Measurements from ENCODE around the gene TNFRSF14.

Gene TNFRSF14

DNA sequence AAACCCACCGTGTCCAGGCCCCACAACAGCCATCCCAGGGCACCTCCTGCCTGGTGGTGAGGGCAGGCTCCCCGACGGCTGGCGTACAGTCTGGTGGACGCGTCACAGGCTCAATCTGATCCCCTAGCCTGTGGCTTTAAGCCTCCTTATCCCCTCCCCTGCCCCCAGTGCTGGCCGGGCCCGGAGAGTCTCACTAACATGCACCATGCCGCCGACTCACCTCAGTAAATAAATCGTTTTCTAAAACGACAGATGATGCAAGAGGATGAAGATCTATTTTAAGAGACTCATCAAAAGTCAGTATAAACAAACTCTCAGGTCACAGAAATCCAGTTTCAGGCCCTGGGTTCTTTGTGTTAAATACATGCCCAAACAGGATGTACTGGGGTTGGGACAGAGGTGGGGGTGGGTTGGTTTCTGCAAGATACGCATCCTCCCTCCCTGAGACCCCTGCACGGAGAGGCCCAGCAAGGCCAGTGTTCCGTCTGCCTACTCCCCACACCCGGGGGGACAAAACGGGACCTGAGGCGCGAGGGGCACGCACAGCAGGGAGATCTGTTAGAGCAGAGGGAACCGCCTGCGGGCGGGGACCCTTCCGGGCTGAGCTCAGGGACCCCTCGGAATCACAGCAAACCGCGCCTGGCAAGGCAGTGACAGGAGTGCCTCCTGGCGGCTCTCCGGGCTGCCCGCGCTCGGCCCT, 32.8 kb upstream of the TNFRSF14 start:
- no peak for DNase-seq (ENCODE audit: low read depth, low spot score)

DNA sequence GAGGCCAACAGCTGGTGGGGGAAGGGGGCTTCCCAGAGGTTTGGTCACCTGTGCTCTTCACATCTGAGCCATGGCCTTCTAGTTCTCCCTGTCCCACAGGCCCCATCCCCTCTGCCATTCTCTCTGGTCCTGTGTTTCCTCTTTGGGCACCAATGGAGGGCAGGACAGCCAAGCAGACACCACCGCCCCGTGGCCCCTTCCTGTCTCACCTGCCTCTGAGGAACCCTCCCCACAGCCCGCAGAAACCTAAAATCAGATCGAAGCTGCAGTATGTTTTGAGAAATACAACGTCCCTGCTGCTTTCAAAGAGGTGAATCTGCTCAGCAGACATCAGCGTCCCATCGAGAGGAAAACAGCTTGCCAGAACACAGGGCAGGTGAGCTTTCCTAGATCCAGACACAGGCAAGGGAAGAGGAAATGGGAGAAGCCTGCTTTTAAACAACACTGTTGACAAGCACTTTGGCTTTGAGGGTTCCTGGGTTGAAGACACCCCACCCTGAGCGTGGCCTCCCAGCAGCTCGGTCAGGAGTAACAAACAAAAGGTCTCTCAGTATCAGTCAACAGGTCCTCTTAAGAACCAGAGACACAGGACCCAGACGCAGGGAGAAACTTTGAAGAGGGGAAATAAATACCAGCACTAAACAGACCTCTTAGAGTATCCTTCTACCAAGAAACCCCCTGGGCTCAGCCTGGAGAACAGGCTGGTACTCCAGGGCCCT, 32.1 kb upstream of the TNFRSF14 start:
- DNase-seq (ENCODE audit: low read depth, low spot score) = no peak

DNA sequence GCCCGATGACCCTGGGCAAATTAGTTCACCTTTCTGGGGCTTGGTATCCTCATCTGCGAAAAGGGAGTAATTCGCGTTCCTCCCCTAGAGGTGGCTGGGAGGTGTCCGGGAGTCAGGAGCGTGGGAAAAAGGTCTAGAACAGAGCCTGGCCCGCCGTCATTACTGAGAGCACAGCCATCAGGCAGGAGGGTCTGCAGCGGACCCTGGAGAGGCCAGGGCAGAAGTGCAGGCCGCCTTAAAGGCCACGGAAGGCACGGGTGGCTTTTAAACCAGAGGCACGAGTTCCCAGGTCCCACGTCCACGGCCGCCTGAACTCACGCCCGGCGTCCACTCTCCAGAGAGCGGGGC, 30.6 kb upstream of the TNFRSF14 start:
- no peak for DNase-seq (ENCODE audit: low read depth, low spot score)

DNA sequence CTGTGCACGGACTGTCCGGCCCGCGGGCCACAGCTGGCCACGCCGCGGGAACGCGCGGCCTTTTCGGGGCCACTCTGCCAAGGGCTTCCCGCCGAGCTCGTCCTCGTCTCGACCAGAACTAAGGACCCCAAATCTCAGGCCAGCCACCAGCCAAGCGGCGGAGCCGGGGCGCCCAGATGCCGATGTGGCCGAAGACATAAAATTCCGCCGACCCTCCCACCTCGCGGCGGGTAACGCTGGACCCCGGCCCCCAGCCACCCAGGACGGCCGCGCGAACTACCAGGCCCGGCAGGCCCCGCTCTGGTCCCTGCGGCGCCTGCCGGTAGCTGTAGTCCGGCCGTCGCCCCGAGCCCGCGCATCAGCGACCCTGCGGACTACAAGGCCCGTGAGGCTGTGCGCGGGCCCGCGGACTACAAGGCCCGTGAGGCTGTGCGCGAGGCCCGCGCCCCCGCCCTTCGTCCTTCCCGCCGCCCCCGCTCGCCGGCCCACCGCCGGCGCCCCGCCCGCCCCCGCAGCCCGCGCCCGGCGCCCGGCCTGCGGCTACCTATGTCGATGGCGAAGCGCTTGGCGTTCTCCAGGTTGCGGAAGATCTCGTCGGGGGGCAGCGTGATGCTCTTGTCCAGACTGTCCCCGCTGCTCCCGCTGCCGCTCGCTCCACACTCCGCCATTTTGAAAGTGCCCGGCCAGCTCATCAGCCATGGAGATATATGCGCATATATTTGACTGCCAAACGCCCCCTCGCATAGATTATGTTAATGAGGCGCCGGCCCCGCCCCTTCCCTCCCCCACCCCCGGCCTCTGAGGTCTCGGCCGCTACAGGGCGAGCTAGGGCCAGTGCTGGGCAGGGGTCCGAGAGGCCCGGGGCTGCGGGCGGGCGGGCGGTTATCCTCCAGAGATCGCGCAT, 30.0 kb upstream of the TNFRSF14 start, which contains the start of gene PANK4:
Gene PANK4 (minus strand): TSS at position 677 of the 904 bp plus-strand sequence. CDS start 9 bp downstream, at position 668.
- DNase-seq (ENCODE audit: low read depth, low spot score) = peak; percentile 70

DNA sequence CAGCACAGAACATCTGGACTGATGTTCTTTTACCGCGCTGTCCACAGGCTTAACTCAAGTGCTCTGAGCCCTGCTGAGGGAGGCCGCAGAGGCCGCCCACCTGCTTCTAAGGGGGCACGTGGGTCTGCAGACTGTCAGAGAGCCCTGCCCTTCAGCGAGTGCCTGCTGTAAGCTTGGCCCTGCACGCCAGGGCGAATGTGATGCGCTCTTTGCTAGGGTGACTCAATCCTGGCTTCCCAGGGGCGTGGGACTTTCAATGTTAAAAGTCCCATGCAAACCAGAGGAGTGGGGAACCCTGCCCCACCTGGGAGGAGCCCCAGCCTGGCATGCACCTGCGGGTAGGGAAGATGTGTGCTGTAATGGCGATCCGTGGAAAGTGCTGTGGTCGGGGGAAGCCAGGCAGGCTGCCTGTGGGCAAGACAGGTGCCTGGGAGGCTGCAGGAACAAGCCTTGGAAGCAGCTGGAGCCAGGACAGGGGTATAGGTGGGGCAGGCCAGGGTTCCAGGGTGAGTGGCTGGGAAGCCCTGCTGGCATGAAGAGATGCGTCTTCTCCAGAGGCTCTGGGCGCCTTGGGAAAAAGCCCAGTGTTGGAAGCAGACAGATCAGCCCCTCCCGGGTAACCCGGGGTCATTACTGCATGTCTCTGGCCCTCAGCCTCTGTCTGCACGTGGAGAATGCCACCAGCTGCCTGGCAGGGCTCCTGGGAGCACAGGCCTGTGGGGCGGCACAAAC, 29.2 kb upstream of the TNFRSF14 start:
- no peak for DNase-seq (ENCODE audit: low read depth, low spot score)

- DNase-seq (ENCODE audit: low read depth, low spot score) = no peak
These were observed 28.7 kb upstream of the TNFRSF14 start for GRCh38 chr1:2527556-2527860.

DNA sequence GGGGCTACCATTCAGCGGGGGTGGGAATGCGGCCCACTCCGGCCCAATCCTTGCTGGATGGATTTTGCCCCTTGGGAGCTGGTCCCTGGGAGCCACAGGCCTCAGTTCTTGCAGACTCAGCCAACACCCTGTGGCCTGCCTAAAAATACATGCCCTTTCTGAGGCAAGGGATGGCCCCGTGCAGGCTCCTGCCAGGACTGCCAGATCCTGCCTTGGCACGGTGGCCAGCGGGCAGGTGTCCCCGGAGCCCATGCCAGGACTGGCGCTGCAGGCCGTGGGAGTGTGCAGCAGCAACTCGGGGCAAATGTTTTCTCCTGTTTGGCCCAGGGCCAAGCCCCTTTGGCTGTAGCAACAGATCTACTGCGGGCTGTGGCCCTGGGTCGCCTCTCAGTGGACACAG, 28.2 kb upstream of the TNFRSF14 start:
- DNase-seq (ENCODE audit: low read depth, low spot score) = no peak

DNA sequence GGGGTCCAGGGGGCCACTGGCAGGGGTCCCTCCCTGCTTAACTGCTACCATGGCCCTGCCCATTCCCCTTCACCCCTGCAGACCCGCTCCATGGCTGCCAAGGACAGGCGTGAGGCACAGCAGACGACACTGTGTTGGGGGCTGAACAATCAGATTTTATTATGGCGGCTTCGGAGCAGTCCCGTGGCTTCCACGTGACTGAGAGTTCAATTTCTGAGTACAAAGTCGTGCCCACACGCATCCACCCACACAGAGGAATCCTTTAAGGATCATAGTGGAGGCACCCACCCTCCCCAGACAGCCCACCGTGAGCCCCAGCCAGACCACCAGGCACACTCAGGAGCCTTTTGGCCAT, 27.6 kb upstream of the TNFRSF14 start:
- DNase-seq (ENCODE audit: low read depth, low spot score) = no peak

DNA sequence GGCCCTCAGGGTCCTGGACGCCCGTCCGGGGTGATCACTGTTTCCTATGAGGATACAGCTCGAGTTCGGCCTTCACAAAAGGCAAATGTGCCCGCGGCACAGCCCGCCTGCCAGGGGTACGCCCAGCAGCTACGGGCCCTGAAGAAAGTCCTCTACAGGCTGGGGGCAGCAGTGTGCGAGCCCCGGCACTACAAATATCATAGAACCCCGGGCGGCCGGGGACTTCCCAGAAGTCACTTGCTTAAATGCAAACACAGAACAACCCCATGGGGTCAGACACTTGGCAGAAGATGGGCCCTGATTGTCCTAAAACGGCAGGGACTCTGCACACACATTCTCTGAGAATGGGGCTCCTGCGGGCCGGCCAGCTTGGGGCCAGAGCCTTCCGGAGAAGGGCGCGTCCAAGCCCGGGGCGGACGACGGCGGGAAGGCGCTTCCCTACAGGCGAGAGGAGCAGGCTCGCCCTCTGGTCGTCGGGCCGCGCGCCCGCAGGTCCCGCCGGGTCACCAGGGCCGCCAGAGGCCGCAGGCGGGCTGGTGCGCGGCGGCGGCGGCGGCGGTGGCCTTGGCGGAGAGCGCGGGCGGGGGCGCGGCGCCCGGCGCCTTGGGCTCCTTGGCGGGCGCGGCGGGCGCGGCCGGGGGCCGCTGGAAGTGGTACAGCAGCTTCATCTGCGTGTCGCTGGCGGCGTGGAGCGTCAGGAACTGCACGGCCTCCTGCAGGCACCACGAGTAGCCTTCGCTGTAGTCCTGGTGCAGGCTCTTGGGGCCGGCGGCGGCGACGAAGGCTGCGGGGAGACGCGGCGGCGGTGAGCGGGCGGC, 27.0 kb upstream of the TNFRSF14 start:
- no peak for DNase-seq (ENCODE audit: low read depth, low spot score)

GRCh38 chr1:2529784-2530512, 26.2 kb upstream of the TNFRSF14 start, which contains the start of gene HES5:
HES5 (minus strand) TSS chr1:2530263; CDS start chr1:2530164, 99 bp downstream.
- DNase-seq (ENCODE audit: low read depth, low spot score) = no peak

DNA sequence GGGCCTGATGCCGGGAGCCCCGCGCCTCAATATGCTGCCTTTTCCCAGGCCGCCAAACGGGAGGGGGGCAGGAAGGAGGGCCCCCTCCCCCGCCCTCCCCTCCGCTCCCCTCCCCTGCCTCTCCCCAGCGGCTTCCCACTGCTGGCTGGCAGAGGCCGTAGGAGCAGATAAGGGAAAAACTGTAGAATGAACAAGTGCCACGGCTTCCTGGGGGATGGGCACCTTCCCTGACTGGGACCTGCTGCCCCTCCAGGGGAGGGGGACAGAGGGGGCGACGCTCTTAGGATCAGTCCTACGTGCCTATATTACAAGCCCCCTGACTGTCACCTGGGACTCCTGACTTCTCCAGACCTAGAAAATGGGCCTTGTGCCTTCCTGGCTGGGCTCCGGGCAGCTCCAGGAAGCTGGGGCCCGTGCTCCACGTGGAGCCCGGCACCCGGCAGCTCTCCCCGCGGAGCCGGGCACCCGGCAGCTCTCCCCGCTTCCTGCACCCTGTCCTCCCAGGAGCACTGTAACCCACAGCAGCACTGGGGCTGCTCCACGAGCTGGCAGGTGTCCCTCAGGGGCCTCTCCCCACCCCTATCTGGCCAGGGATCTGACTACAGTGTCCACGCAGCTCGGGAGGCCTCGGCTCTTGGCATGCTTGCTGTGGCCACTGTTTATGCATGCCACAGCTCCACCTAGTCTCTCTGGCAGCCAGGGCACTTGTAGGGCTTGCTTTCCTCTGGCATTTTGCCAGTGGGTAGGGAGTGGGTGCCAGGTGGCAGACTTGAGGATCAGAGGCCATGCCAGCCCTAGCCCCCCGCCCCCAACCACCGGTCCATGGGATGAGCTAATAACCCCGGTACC, 25.4 kb upstream of the TNFRSF14 start:
- no peak for DNase-seq (ENCODE audit: low read depth, low spot score)

DNA sequence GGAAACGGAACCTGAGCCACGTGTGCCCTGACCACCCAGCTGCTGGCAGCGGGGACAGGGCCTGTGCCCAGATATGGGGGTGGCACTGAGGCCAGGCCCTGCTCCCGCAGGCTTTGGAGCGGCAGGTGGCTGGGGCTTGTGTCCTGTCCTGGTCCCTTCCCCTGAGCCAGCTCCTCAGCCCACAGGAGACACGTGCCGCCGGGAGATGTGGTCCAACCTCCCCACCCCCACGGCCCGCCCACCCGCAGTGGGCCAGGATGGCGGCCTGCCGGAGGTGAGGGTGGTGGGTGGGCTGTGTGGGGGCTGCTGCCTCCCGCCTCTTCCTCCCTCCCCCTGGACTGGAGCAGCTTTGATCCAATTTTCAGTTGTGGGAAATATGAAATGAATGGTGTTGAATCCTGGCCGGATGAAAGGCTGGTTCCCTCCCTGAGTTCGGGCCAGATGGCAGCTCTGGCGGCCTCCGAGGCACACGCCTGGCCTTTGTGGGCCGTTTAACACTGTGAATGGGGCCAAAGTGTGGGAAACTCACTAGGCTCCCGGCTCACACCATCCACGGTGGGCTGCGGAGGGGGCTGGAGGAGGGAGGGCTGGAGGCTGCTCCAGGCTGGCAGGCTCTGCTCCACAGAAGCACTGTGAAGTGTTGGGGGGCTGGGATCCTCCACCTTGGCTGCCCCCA, 23.5 kb upstream of the TNFRSF14 start:
- no peak for DNase-seq (ENCODE audit: low read depth, low spot score)

DNA sequence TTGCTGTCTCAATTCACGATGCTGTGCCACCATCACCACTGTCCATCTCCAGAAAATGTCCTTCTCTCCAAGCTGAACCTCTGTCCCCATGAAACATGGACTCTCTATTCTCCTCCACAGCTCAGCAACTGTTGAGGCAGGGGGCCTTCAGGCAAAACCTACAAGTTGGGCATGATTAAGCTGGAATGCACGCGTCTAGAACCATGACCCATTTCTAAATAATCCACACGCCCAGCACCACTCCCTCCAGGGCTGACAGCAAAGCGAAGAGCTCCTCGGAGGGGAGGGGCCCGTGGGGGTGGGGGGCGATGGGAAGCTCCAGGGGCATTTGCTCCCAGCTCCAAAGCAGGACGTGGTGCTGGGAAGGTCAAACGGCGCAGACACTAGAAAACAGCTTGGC, 22.8 kb upstream of the TNFRSF14 start:
- DNase-seq (ENCODE audit: low read depth, low spot score) = no peak

GRCh38 chr1:2534315-2534686, 21.9 kb upstream of the TNFRSF14 start:
- no peak for DNase-seq (ENCODE audit: low read depth, low spot score)

DNA sequence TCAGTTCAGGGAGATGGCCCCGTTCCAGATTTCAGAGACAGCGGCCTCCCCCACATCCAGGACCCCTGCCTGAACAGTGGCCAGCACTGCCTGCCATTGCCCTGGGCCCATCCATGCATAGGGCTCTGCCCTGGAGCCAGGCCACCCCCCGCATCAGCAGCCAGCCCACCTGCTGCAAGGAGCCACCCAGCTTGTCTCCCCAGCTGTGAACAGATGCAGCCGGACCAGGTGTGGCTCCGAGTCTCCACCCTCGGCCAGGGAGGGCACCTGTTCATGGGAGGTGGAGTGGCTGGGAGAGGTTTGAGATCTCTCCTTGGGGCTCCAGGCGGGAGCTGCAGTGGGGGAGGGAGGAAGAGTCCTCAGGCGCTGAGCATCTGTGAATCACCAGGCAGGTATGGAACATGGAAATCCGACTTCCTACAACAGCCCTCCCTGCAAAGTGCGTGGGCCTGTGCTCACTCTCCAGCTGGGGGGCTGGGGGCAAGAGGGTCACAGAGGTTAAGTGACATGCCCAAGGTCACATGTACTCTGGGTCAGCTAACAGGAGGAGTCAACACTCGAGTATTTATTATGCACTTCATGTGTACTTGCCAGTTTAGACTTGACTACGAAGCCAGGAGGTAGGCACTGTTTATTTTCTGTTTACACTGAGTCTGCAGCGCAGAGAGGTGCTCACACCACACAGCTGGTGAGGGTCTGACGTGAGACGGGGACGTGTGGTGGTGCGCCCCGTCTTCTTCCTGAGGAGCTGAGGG, 21.3 kb upstream of the TNFRSF14 start:
- DNase-seq (ENCODE audit: low read depth, low spot score) = no peak

GRCh38 chr1:2535455-2535854, 20.7 kb upstream of the TNFRSF14 start:
- no peak for DNase-seq (ENCODE audit: low read depth, low spot score)

DNA sequence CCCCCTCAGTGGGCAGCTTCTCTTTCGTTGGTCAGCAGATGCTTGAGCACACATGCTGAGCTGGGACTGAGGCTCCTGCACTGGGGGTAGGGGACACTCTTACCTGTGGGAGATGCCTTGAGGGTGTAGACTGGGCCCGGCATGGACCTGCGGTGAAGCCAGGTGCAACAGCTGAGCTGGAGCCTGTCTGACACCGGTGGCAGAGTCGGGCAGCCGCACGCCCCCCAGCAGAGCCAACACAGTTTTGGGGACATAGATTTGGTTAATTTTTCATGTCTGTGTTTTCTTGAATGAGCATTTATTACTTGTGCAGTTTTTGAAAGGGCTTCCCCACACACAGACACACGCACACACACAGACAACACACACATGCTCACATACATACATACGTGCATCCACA, 20.2 kb upstream of the TNFRSF14 start:
- DNase-seq (ENCODE audit: low read depth, low spot score) = no peak

GRCh38 chr1:2537784-2538115, 18.4 kb upstream of the TNFRSF14 start:
- no peak for DNase-seq (ENCODE audit: low read depth, low spot score)
